GM21737 (cell line): ENCODE data around the gene CRELD2.

Experiments
- ATAC-seq: cut with Tn5 transposase; IDR thresholded peaks from one replicate; pipeline ENCODE4 v1.9.1; 2021; ENCODE audit warnings: mild to moderate bottlenecking, moderate library complexity; ENCODE audit not compliant: unreplicated experiment

CRELD2 gene

GRCh38 chr22:49910229-49911155, 7.9 kb upstream of the CRELD2 start:
- no peak for ATAC-seq

- ATAC-seq, result no peak
Measured at GRCh38 chr22:49911881-49912625, 6.4 kb upstream of the CRELD2 start.

- no peak for ATAC-seq
Measured at GRCh38 chr22:49913026-49913425, 5.4 kb upstream of the CRELD2 start.

GRCh38 chr22:49913446-49913845, 5.0 kb upstream of the CRELD2 start:
- no peak for ATAC-seq

- ATAC-seq, result no peak
Measured at GRCh38 chr22:49914256-49914655, 4.2 kb upstream of the CRELD2 start.

- no peak for ATAC-seq
Measured at GRCh38 chr22:49915610-49916009, 2.8 kb upstream of the CRELD2 start.

GRCh38 chr22:49916831-49917230, 1.6 kb upstream of the CRELD2 start:
- ATAC-seq, result no peak

- no peak for ATAC-seq
Measured at GRCh38 chr22:49918911-49919881, 762 bp downstream of the CRELD2 start.

- ATAC-seq, result no peak
Measured at GRCh38 chr22:49920859-49921258, 2.4 kb downstream of the CRELD2 start.

- ATAC-seq, result no peak
Measured at GRCh38 chr22:49921508-49922278, 3.3 kb downstream of the CRELD2 start.

- no peak for ATAC-seq
Measured at GRCh38 chr22:49922484-49922883, 4.0 kb downstream of the CRELD2 start.

- ATAC-seq, result no peak
Measured at GRCh38 chr22:49922926-49923325, 4.5 kb downstream of the CRELD2 start.

GRCh38 chr22:49923445-49923844, 5.0 kb downstream of the CRELD2 start:
- no peak for ATAC-seq

- ATAC-seq, result no peak
Measured at GRCh38 chr22:49924113-49924833, 5.8 kb downstream of the CRELD2 start.

GRCh38 chr22:49925525-49926128, 7.2 kb downstream of the CRELD2 start:
- no peak for ATAC-seq

- ATAC-seq, result no peak
Measured at GRCh38 chr22:49926916-49927315, 8.5 kb downstream of the CRELD2 start.

GRCh38 chr22:49927483-49928184, 9.2 kb downstream of the CRELD2 start:
- ATAC-seq, result no peak

- no peak for ATAC-seq
Measured at GRCh38 chr22:49928185-49928495, 9.7 kb downstream of the CRELD2 start.
